B cell (primary cell): Measurements from ENCODE around the gene TMEM176A. TPM values are rescaled to one million over a fixed set of nuclear protein-coding genes. Genes with fewer than 3 reads are reported as not detected.
"Not testable (repeated sequence)": the region's sequence is repeated elsewhere in the genome, so short reads cannot be mapped to it uniquely, and the experiment has no call there.

Experiments
- ATAC-seq: fragments of 200-7000 bp; cut with Tn5 transposase; one replicate; pipeline ENCODE4 v1.10.0; 2021; ENCODE audit warnings: low read depth, mild to moderate bottlenecking, moderate number of reproducible peaks, moderate library complexity
- CTCF ChIA-PET: fragments of 350-600 bp; sonication (Branson Sonifier 250); formaldehyde crosslinking; loops from one replicate; lab custom pipeline; 2021; ENCODE audit warnings: antibody characterized with exemption, inconsistent platforms; lab: Charles Lee
- POLR2A ChIA-PET: fragments of 350-600 bp; sonication (Branson Sonifier 250); formaldehyde crosslinking; loops from one replicate; lab custom pipeline; 2021; ENCODE audit warnings: antibody characterized with exemption; lab: Charles Lee
- DNase-seq: peaks from one replicate; pipeline ENCODE4 v3.0.0; 2013
- H2AFZ ChIP-seq: 2 replicates; pipeline ENCODE4 v1.6.1; 2012; ENCODE audit warnings: mild to moderate bottlenecking, low read depth, low read length; ENCODE audit not compliant: insufficient read depth, poor library complexity, severe bottlenecking
- H3K27ac ChIP-seq, 2 donors: 1 replicate in 1 of 2; 2 replicates in 1 of 2; pipeline ENCODE4 v1.5.1; 2012 to 2013; ENCODE audit warnings: low read length in 2 of 2, mild to moderate bottlenecking in 2 of 2, moderate library complexity in 1 of 2
- H3K27me3 ChIP-seq, 4 experiments: fragments of 200-600 bp in 1 of 4; sonication (generic) in 1 of 4; replicated peaks in 1 of 4; 1 replicate in 2 of 4; 2 replicates in 2 of 4; pipeline versions ENCODE4 v1.6.1 to v1.7.0; 2013 to 2016; ENCODE audit warnings: low read length in 3 of 4, mild to moderate bottlenecking in 2 of 4, mixed read lengths in 1 of 4, moderate library complexity in 1 of 4; ENCODE audit not compliant: insufficient read depth in 4 of 4, control insufficient read depth in 3 of 4; ENCODE audit errors: control extremely low read depth in 1 of 4
- H3K36me3 ChIP-seq, 2 experiments: replicated peaks in 1 of 2; 1 replicate in 1 of 2; 2 replicates in 1 of 2; pipeline versions ENCODE4 v1.6.1 to v1.7.1; 2013; ENCODE audit warnings: low read length in 1 of 2; ENCODE audit not compliant: insufficient read depth in 2 of 2, control insufficient read depth in 1 of 2; ENCODE audit errors: control extremely low read depth in 1 of 2, extremely low read depth in 1 of 2
- H3K4me1 ChIP-seq, 2 donors: fragments of 200-600 bp in 1 of 2; sonication (generic) in 1 of 2; 1 replicate in 1 of 2; 2 replicates in 1 of 2; pipeline versions ENCODE4 v1.5.1 to v1.6.1; 2013 to 2017; ENCODE audit warnings: low read length in 2 of 2; ENCODE audit not compliant: control insufficient read depth in 2 of 2, insufficient read depth in 2 of 2
- H3K4me2 ChIP-seq: replicated peaks from 2 replicates; pipeline ENCODE3; 2012; ENCODE audit warnings: mild to moderate bottlenecking, low read depth, low read length; ENCODE audit not compliant: poor library complexity, severe bottlenecking
- H3K4me3 ChIP-seq, 5 experiments: fragments of 200-600 bp in 1 of 5; sonication (generic) in 1 of 5; 1 replicate in 3 of 5; 2 replicates in 2 of 5; pipeline versions ENCODE4 v1.5.1 to v1.7.0; 2011 to 2016; ENCODE audit warnings: low read length in 4 of 5, mild to moderate bottlenecking in 4 of 5, low read depth in 2 of 5, control low read depth in 1 of 5, moderate library complexity in 1 of 5; ENCODE audit not compliant: insufficient read depth in 1 of 5; ENCODE audit errors: control extremely low read depth in 1 of 5, extremely low read depth in 1 of 5
- H3K79me2 ChIP-seq: fragments of 200-600 bp; sonication (generic); one replicate; pipeline ENCODE4 v1.6.0; 2016; ENCODE audit warnings: low read length; ENCODE audit not compliant: control insufficient read depth, insufficient read depth
- H3K9ac ChIP-seq: fragments of 200-600 bp; sonication (generic); 2 replicates; pipeline ENCODE4 v1.6.1; 2017; ENCODE audit warnings: mild to moderate bottlenecking, low read length, moderate library complexity
- H3K9me3 ChIP-seq, 3 donors: one replicate each; pipeline versions ENCODE4 v1.6.1 to v1.7.1; 2013; ENCODE audit warnings: low read length in 2 of 3; ENCODE audit not compliant: control insufficient read depth in 2 of 3, insufficient read depth in 1 of 3; ENCODE audit errors: control extremely low read depth in 1 of 3
- H4K20me1 ChIP-seq: 2 replicates; pipeline ENCODE4 v1.6.0; 2012; ENCODE audit warnings: mild to moderate bottlenecking, low read length; ENCODE audit not compliant: insufficient read depth, control insufficient read depth, poor library complexity, severe bottlenecking
- H3K27ac Mint-ChIP-seq: one replicate; pipeline ENCODE4 v1.8.0; 2021; ENCODE audit warnings: mixed read lengths
- H3K27me3 Mint-ChIP-seq: one replicate; pipeline ENCODE4 v1.8.0; 2021; ENCODE audit warnings: mixed read lengths
- H3K4me1 Mint-ChIP-seq: one replicate; pipeline ENCODE4 v1.8.0; 2021; ENCODE audit warnings: mixed read lengths
- H3K4me3 Mint-ChIP-seq: one replicate; pipeline ENCODE4 v1.8.0; 2021; ENCODE audit warnings: mixed read lengths
- H3K9me3 Mint-ChIP-seq: one replicate; pipeline ENCODE4 v1.8.0; 2022; ENCODE audit warnings: mixed read lengths; ENCODE audit not compliant: insufficient read depth
- CTCF ChIP-seq: fragments of 200-600 bp; IDR thresholded peaks from one replicate; pipeline ENCODE4 v1.8.0; 2022; ENCODE audit warnings: antibody characterized with exemption, mild to moderate bottlenecking
- EZH2 ChIP-seq: IDR thresholded peaks from 2 replicates; pipeline ENCODE4 v1.6.1; 2012; ENCODE audit warnings: borderline replicate concordance, low read depth, mild to moderate bottlenecking, moderate library complexity, low read length; ENCODE audit not compliant: insufficient read depth, poor library complexity, severe bottlenecking
- WGBS: methylation state at CpG from one replicate; pipeline ENCODE4 v1.1.5; 2013; ENCODE audit warnings: missing lambda C conversion rate; ENCODE audit not compliant: insufficient coverage; 5-methylcytosine and 5-hydroxymethylcytosine counted together
- intact Hi-C: fragments of 100-400 bp; cut with micrococcal nuclease; formaldehyde crosslinking; loops from one replicate; pipeline ENCODE4 v1.10.0; 2022
- polyA plus RNA-seq: library from polyadenylated mRNA; depleted of rRNA; stranded (reverse); fragments of >200 nt; gene quantifications from 2 replicates; pipeline ENCODE4 v1.2.3, GENCODE V29; 2012
- total RNA-seq, 2 donors: library from RNA; stranded (reverse); fragments of 120-200 nt in 1 of 2; gene quantifications; 1 replicate in 1 of 2; 2 replicates in 1 of 2; pipeline versions ENCODE4 v1.2.3 to v1.2.4, GENCODE V29; 2013 to 2022

Gene TMEM176A
- total and polyA plus RNA-seq, 2 donors (not counting 1 experiment from before 2014, with no cell fraction given) = 1.1 TPM; not detected in 1

- DNase-seq = no peak
- H3K79me2 ChIP-seq = no peaks in the 10 kb centered on the region
- Mint-ChIP-seq H3K4me1 (peaks cover 3% of the 10 kb centered on the region), H3K27me3 (peaks cover 49% of the 10 kb centered on the region), H3K27ac (no peak overlapping the region), H3K9me3 (peaks cover 4% of the 10 kb centered on the region), H3K4me3 (no peak overlapping the region)
- CTCF ChIA-PET = no interaction called here
- H2AFZ ChIP-seq = no peak overlapping the region
- H3K27ac ChIP-seq = no peak overlapping the region
- POLR2A ChIA-PET = no interaction called here
- H3K4me3 ChIP-seq = no peak overlapping the region
- no CpG with 5 or more reads among the region's 3 CpGs for WGBS
- peaks cover 0 to 45% (median 12%) of the 10 kb centered on the region in 4 experiments for H3K27me3 ChIP-seq
- H3K36me3 ChIP-seq = no peaks in the 10 kb centered on the region
- H3K9ac ChIP-seq = no peak overlapping the region
- TF ChIP-seq CTCF (no peak), EZH2 (no peak)
- no peaks in the 10 kb centered on the region for H4K20me1 ChIP-seq
- ATAC-seq = no peak
- H3K9me3 ChIP-seq = peaks cover 0 to 25% (median 15%) of the 10 kb centered on the region in 3 donors
- peaks cover 0 to 5% of the 10 kb centered on the region in 2 donors for H3K4me1 ChIP-seq
- intact Hi-C loops = no loop called here
- no peak overlapping the region for H3K4me2 ChIP-seq
These were observed 5.9 kb downstream of the TMEM176A start for GRCh38 chr7:150806454-150806853.

DNA sequence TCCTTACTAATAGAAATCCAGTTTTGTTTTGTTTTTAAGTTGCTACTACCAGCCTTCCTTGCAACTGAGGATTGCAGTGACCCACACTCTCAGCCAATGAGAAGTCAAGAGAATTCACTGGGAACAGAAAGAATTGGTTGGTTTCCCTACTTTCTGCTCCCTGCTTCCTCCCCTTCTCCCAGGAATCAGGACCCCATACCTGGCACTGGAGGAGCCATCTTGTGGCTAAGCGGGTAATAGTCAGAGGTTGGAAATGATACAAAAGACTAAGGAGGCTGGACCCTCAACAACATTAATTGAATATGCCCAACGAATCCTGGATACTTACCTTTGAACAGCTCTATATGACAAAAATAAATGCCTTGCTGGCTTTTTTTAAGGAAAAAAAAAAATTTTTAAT is 6.3 kb downstream of the TMEM176A start:
- Histone ChIP-seq H3K4me2 (no peak overlapping the region), H3K27me3 (peaks cover 0 to 40% (median 10%) of the 10 kb centered on the region in 4 experiments), H3K27ac (no peak overlapping the region), H3K79me2 (no peaks in the 10 kb centered on the region), H3K36me3 (no peaks in the 10 kb centered on the region), H3K9ac (no peak overlapping the region), H3K9me3 (peaks cover 0 to 23% (median 15%) of the 10 kb centered on the region in 3 donors), H3K4me1 (peaks cover 0 to under 1% of the 10 kb centered on the region in 2 donors), H3K4me3 (no peak overlapping the region), H2AFZ (no peak overlapping the region), H4K20me1 (no peaks in the 10 kb centered on the region)
- intact Hi-C loops = no loop called here
- Mint-ChIP-seq H3K9me3 (peaks cover 4% of the 10 kb centered on the region), H3K27me3 (peaks cover 46% of the 10 kb centered on the region), H3K4me3 (no peak overlapping the region), H3K27ac (no peak overlapping the region), H3K4me1 (peaks cover 2% of the 10 kb centered on the region)
- CTCF ChIA-PET = no interaction called here
- POLR2A ChIA-PET = no interaction called here
- TF ChIP-seq EZH2 (no peak), CTCF (no peak)
- WGBS = no CpG with 5 or more reads among the region's 2 CpGs
- no peak for DNase-seq
- ATAC-seq = no peak

DNA sequence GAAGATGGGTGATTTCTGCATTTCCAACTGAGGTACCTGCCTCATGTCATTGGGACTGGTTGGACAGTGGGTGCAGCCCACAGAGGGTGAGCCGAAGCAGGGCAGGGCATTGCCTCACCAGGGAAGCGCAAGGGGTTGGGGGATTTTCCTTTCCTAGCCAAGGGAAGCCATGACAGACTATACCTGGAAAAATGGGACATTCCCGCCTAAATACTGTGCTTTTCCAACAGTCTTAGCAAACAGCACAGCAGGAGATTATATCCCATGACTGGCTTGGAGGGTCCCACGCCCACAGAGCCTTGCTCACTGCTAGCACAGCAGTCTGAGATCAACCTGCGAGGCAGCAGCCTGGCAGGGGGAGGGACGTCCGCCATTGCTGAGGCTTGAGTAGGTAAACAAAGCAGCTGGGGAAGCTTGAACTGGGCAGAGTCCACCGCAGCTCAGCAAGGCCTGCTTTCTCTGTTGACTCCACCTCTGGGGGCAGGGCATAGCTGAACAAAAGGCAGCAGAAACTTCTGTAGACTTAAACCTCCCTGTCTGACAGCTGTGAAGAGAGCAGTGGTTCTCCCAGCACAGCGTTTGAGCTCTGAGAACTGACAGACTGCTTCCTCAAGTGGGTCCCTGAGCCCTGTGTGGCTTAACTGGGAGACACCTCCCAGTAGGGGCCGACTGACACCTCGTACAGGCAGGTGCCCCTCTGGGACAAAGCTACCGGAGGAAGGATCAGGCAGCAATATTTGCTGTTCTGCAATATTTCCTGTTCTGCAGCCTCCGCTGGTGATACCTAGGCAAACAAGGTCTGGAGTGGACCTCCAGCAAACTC is 7.3 kb downstream of the TMEM176A start:
- H4K20me1 ChIP-seq, H3K4me3 ChIP-seq, POLR2A ChIA-PET, H3K27ac ChIP-seq, H3K36me3 ChIP-seq, H3K27ac Mint-ChIP-seq, H3K9ac ChIP-seq, ATAC-seq, H3K4me1 Mint-ChIP-seq, H3K4me2 ChIP-seq, H3K79me2 ChIP-seq, H3K4me1 ChIP-seq, H3K9me3 Mint-ChIP-seq, DNase-seq, H3K4me3 Mint-ChIP-seq, intact Hi-C loops, H2AFZ ChIP-seq, CTCF ChIA-PET: not testable (repeated sequence)
- H3K27me3 ChIP-seq = peaks cover 0 to 32% (median 7%) of the 10 kb centered on the region in 4 experiments
- peaks cover 0 to 23% (median 15%) of the 10 kb centered on the region in 3 donors for H3K9me3 ChIP-seq
- WGBS = 80% methylated on average over 10 of the region's 13 CpGs
- peaks cover 39% of the 10 kb centered on the region for H3K27me3 Mint-ChIP-seq
